HEK293T (cell line): ENCODE data around the gene NPIPA8.
"Not testable (repeated sequence)": the region's sequence is repeated elsewhere in the genome, so short reads cannot be mapped to it uniquely, and the experiment has no call there.

Source experiments
- CTCF ChIA-PET: fragments of 350-600 bp; formaldehyde crosslinking; extraction: SDS; loops from one replicate; lab custom pipeline; 2021; ENCODE audit warnings: antibody characterized with exemption, inconsistent platforms; lab: Yijun Ruan, JAX
- POLR2A ChIA-PET: fragments of 350-600 bp; formaldehyde crosslinking; extraction: SDS; loops from one replicate; lab custom pipeline; 2020; ENCODE audit warnings: antibody characterized with exemption, inconsistent platforms; lab: Yijun Ruan, JAX
- DNase-seq: peaks from one replicate; pipeline ENCODE4 v3.0.0; 2012; ENCODE audit warnings: mixed read lengths; ENCODE audit errors: extremely low spot score

NPIPA8 gene

GRCh38 chr16:18293337-18293956 lies 43.1 kb downstream of the NPIPA8 start:
- POLR2A ChIA-PET, CTCF ChIA-PET, DNase-seq: not testable (repeated sequence)

DNA sequence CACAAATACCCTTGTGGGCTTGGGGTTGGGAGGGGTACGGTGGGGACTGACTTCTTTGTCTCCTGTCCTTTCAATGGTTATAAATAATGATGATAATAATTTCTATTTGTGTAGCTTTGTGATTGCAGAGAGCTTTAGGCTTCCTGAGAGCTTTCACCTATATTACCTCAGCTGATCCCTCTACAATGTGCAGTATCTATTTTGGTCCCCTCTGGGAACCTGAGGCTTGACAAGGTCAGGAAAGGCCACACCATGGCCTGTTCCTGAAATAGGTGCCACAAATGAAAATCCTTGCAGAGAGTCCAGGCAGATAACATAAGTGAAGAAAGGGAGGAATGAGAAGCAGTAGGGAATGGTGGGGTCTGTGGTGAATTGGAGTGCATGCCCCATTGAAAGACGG lies 45.6 kb downstream of the NPIPA8 start:
- CTCF ChIA-PET, POLR2A ChIA-PET, DNase-seq: not testable (repeated sequence)

DNA sequence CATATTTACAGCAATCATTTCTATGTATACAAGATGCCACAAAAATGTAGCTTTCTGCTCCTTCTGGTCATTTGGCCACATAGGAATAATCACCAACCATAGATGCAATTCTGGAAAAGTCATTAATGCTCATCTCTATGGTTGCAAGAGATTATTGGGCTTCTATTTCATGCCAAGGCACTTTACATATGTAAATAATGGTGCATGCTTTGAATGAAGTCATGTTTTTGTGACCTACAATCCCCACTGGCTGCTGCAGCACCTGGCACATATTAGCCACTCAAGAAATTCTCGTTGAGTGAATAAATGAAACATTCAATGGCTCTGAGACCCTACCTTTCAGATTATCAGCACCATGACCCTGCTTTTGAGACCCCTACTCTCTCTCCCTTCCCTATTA lies 50.2 kb downstream of the NPIPA8 start:
- CTCF ChIA-PET, DNase-seq, POLR2A ChIA-PET: not testable (repeated sequence)

DNA sequence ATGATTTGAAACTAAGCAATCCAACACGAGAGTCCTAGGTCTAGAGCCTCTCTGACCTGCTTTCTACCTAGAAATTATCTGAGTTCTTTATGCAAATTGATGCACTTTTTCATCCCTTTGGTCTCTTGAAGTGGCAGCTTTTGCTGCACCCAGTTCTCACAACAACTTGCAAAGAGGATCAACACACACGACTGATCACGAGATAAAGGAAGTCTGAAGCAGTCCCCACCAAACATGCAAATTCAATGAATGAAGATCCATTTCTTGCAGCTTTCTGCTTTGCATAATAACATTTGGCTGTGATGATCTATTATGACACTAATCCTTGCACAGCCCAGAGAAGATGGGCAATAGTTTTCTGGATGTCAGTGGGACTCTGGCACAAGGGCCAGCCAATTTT lies 56.2 kb downstream of the NPIPA8 start:
- DNase-seq, CTCF ChIA-PET, POLR2A ChIA-PET: not testable (repeated sequence)

DNA sequence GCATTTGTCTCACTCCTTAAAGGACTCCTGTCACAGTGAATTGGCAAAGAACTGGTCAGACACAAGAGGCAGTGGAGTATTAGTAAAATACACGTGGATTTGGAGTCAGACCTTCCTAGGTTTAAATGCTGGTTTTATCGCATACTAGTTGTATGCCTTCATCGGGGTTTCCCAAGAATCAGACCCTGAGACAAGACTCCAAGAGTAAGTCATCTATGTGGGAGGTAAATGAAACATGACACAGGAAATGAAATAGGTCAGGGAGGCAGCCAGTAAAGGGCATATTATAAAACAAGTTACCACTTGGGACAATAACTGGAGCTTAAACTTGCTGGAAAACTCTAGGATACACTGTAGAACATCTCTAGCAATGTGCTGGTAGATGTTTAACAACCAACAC lies 59.8 kb downstream of the NPIPA8 start:
- CTCF ChIA-PET, DNase-seq, POLR2A ChIA-PET: not testable (repeated sequence)

GRCh38 chr16:18270171-18270570 lies 66.4 kb downstream of the NPIPA8 start:
- CTCF ChIA-PET, DNase-seq, POLR2A ChIA-PET: not testable (repeated sequence)
